Peyer's patch (tissue), 4 donors: ENCODE measurements around the gene HHAT.

Experiments
- POLR2A ChIP-seq, 2 donors: fragments of 450-650 bp; IDR thresholded peaks; one replicate each; pipeline ENCODE4 v1.5.1; 2017; ENCODE audit warnings: antibody characterized with exemption in 2 of 2, mild to moderate bottlenecking in 2 of 2, moderate library complexity in 2 of 2
- TF ChIP-seq, protein P1 (sequence below), 6 experiments: fragments of 450-650 bp in 4 of 6; fragments of 200-600 bp in 2 of 6; sonication (generic) in 1 of 6; IDR thresholded peaks; one replicate each; pipeline ENCODE4 v1.5.1; 2017 to 2019; ENCODE audit warnings: antibody characterized with exemption in 6 of 6, mild to moderate bottlenecking in 3 of 6, moderate library complexity in 1 of 6

DNA sequence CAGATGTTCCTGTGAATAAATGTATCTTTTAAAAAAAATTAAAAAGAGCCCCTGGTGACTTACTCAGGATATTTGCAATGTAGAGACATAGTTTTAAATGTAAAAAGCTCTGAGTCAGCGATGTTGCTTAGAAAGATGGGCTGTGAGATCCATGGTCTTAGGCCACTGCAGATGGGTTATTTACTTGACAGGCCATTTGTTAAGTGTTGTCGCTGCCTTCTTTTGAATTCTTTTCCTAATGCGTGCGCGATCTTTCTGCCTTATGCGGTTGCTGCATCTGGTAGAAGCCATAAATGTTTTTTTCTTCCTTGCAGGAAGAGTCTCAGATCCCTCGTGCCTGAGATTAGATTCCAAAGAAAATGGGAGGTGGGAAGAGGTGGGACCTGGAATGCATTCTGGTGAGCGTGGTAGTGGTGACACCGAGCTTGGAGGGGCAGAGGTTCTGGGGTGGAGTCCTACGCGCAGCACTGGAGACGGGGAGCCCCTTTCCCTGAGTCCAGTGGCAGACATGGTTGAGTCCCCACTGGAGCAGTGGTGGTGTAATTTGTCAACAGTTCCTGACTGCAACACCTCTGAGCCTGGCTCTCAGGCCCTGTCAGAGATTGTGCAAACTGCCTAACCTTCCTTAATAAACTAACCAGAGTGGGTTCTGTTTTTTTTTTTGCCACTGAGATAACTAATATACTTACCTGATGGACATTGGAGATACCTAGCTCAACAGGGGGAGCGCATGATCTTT lies 197.2 kb downstream of the HHAT start:
- TF ChIP-seq, protein P1, sequence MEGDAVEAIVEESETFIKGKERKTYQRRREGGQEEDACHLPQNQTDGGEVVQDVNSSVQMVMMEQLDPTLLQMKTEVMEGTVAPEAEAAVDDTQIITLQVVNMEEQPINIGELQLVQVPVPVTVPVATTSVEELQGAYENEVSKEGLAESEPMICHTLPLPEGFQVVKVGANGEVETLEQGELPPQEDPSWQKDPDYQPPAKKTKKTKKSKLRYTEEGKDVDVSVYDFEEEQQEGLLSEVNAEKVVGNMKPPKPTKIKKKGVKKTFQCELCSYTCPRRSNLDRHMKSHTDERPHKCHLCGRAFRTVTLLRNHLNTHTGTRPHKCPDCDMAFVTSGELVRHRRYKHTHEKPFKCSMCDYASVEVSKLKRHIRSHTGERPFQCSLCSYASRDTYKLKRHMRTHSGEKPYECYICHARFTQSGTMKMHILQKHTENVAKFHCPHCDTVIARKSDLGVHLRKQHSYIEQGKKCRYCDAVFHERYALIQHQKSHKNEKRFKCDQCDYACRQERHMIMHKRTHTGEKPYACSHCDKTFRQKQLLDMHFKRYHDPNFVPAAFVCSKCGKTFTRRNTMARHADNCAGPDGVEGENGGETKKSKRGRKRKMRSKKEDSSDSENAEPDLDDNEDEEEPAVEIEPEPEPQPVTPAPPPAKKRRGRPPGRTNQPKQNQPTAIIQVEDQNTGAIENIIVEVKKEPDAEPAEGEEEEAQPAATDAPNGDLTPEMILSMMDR (IDR thresholded peaks at IDR 0.05), result no peak
- no peak for TF ChIP-seq POLR2A (IDR thresholded peaks at IDR 0.05)
